Trophoblast cell (in vitro differentiated cells and primary cell): ENCODE data around the gene CCDC57.
"Not testable (repeated sequence)": the region's sequence is repeated elsewhere in the genome, so short reads cannot be mapped to it uniquely, and the experiment has no call there.

ENCODE experiments used
- DNase-seq, 2 donors: peaks; one replicate each; pipeline ENCODE4 v3.0.0-alpha.2; 2016
- H2AFZ ChIP-seq: 2 replicates; pipeline ENCODE4 v1.6.1; 2013; ENCODE audit warnings: low read length, moderate library complexity, mild to moderate bottlenecking; ENCODE audit not compliant: insufficient read depth, poor library complexity
- H2AK5ac ChIP-seq: 2 replicates; pipeline ENCODE4 v1.6.1; 2013; ENCODE audit warnings: mild to moderate bottlenecking, low read length
- H2BK120ac ChIP-seq: 2 replicates; pipeline ENCODE4 v1.6.1; 2013; ENCODE audit warnings: low read length, mild to moderate bottlenecking, moderate library complexity; ENCODE audit not compliant: insufficient read depth, poor library complexity
- H2BK12ac ChIP-seq: 2 replicates; pipeline ENCODE4 v1.6.1; 2013; ENCODE audit warnings: mild to moderate bottlenecking, low read length, moderate library complexity
- H2BK5ac ChIP-seq: 2 replicates; pipeline ENCODE4 v1.6.1; 2013; ENCODE audit warnings: low read length, low read depth, moderate library complexity, mild to moderate bottlenecking; ENCODE audit not compliant: poor library complexity
- H3K14ac ChIP-seq: 2 replicates; pipeline ENCODE4 v1.6.1; 2013; ENCODE audit warnings: mild to moderate bottlenecking, low read length
- H3K18ac ChIP-seq: 2 replicates; pipeline ENCODE4 v1.6.1; 2013; ENCODE audit warnings: mild to moderate bottlenecking, low read length
- H3K23ac ChIP-seq: 2 replicates; pipeline ENCODE4 v1.6.1; 2013; ENCODE audit warnings: low read length
- H3K27ac ChIP-seq: 2 replicates; pipeline ENCODE4 v1.5.1; 2013; ENCODE audit warnings: low read depth, mild to moderate bottlenecking, inconsistent platforms, low read length, moderate library complexity
- H3K27me3 ChIP-seq: 2 replicates; pipeline ENCODE4 v1.6.1; 2013; ENCODE audit warnings: inconsistent platforms, mild to moderate bottlenecking, low read length, moderate library complexity; ENCODE audit not compliant: insufficient read depth
- H3K36me3 ChIP-seq, 2 experiments: 1 replicate in 1 of 2; 2 replicates in 1 of 2; pipeline ENCODE4 v1.6.1; 2013; ENCODE audit warnings: low read length in 2 of 2, mild to moderate bottlenecking in 2 of 2, moderate library complexity in 1 of 2; ENCODE audit not compliant: insufficient read depth in 2 of 2, control insufficient read depth in 1 of 2
- H3K4ac ChIP-seq: 2 replicates; pipeline ENCODE4 v1.6.1; 2013; ENCODE audit warnings: low read depth, mild to moderate bottlenecking, low read length, moderate library complexity
- H3K4me1 ChIP-seq, 2 experiments: 1 replicate in 1 of 2; 2 replicates in 1 of 2; pipeline ENCODE4 v1.6.1; 2013; ENCODE audit warnings: low read length in 2 of 2, mild to moderate bottlenecking in 2 of 2, moderate library complexity in 1 of 2; ENCODE audit not compliant: insufficient read depth in 2 of 2, control insufficient read depth in 1 of 2
- H3K4me2 ChIP-seq: 2 replicates; pipeline ENCODE4 v1.6.1; 2013; ENCODE audit warnings: inconsistent platforms, mild to moderate bottlenecking, low read length, moderate library complexity
- H3K4me3 ChIP-seq: 2 replicates; pipeline ENCODE4 v1.5.1; 2013; ENCODE audit warnings: mild to moderate bottlenecking, low read depth, low read length, inconsistent platforms
- H3K79me1 ChIP-seq: one replicate; pipeline ENCODE4 v1.6.1; 2013; ENCODE audit warnings: low read length
- H3K79me2 ChIP-seq: 2 replicates; pipeline ENCODE4 v1.6.1; 2013; ENCODE audit warnings: low read length, mild to moderate bottlenecking; ENCODE audit not compliant: control insufficient read depth, insufficient read depth, poor library complexity
- H3K9ac ChIP-seq: 2 replicates; pipeline ENCODE4 v1.6.1; 2013; ENCODE audit warnings: mild to moderate bottlenecking, low read length
- H3K9me3 ChIP-seq: 2 replicates; pipeline ENCODE4 v1.6.1; 2013; ENCODE audit warnings: low read depth, mild to moderate bottlenecking, control low read depth, inconsistent platforms, low read length; ENCODE audit not compliant: insufficient read depth
- H4K12ac ChIP-seq: 2 replicates; pipeline ENCODE4 v1.6.1; 2013; ENCODE audit warnings: low read depth, mild to moderate bottlenecking, low read length, moderate library complexity
- H4K8ac ChIP-seq: 2 replicates; pipeline ENCODE4 v1.6.1; 2013; ENCODE audit warnings: low read depth, mild to moderate bottlenecking, low read length, moderate library complexity
- H4K91ac ChIP-seq: one replicate; pipeline ENCODE4 v1.6.1; 2013; ENCODE audit warnings: low read depth, mild to moderate bottlenecking, low read length, moderate library complexity
- WGBS: extraction: QIAGEN DNeasy Blood & Tissue Kit; methylation state at CpG from one replicate; pipeline ENCODE4 v1.1.7; 2013; ENCODE audit warnings: missing lambda C conversion rate; ENCODE audit not compliant: insufficient read length, insufficient coverage; ENCODE audit errors: extremely low coverage; 5-methylcytosine and 5-hydroxymethylcytosine counted together

CCDC57 gene

GRCh38 chr17:82134101-82134500, 78.5 kb downstream of the CCDC57 start:
- H3K4ac ChIP-seq, result no peak overlapping the region
- H3K14ac ChIP-seq, result peak overlapping the region; percentile 67
- peaks cover 0 to 2% of the 10 kb centered on the region in 2 experiments for H3K36me3 ChIP-seq
- no peaks in the 10 kb centered on the region for H3K79me1 ChIP-seq
- no peaks in the 10 kb centered on the region for H3K79me2 ChIP-seq
- H2BK120ac ChIP-seq, result no peak overlapping the region
- H3K4me1 ChIP-seq, result peaks cover 0 to 2% of the 10 kb centered on the region in 2 experiments
- H3K4me2 ChIP-seq, result no peak overlapping the region
- no peak overlapping the region for H3K18ac ChIP-seq
- peak overlapping the region; percentile 87 for H2AK5ac ChIP-seq
- no peak overlapping the region for H3K9ac ChIP-seq
- no peak overlapping the region for H3K23ac ChIP-seq
- H2BK12ac ChIP-seq, result peak overlapping the region; percentile 69
- H2BK5ac ChIP-seq, result no peak overlapping the region
- no peak overlapping the region for H3K27ac ChIP-seq
- WGBS, result no CpG with 5 or more reads among the region's 11 CpGs
- no peak overlapping the region for H4K91ac ChIP-seq
- H3K27me3 ChIP-seq, result no peaks in the 10 kb centered on the region
- no peak overlapping the region for H4K12ac ChIP-seq
- H3K9me3 ChIP-seq, result no peaks in the 10 kb centered on the region
- no peak overlapping the region for H4K8ac ChIP-seq
- peak in 1 of 2 donors; percentile 59 for DNase-seq
- H2AFZ ChIP-seq, result no peak overlapping the region
- H3K4me3 ChIP-seq, result no peak overlapping the region

GRCh38 chr17:82133166-82133953, 79.3 kb downstream of the CCDC57 start:
- Histone ChIP-seq H4K8ac (peak overlapping the region; percentile 24), H2BK120ac (peak overlapping the region; percentile 46)
- H3K4me1 ChIP-seq, H3K27ac ChIP-seq, H3K4me2 ChIP-seq, H3K4ac ChIP-seq, H3K14ac ChIP-seq, H4K12ac ChIP-seq, H3K18ac ChIP-seq, H3K36me3 ChIP-seq, H4K91ac ChIP-seq, H3K4me3 ChIP-seq, H2AFZ ChIP-seq, H2BK5ac ChIP-seq, H3K23ac ChIP-seq, H3K79me1 ChIP-seq, H2AK5ac ChIP-seq, H3K9me3 ChIP-seq, H3K79me2 ChIP-seq, H3K9ac ChIP-seq, H2BK12ac ChIP-seq, H3K27me3 ChIP-seq: not testable (repeated sequence)
- no CpG with 5 or more reads among the region's 8 CpGs for WGBS
- DNase-seq, result peak; percentile 64 to 76

GRCh38 chr17:82129095-82129494, 83.5 kb downstream of the CCDC57 start:
- Histone ChIP-seq H2BK5ac (no peak overlapping the region), H3K9ac (no peak overlapping the region), H2BK12ac (no peak overlapping the region), H3K4ac (no peak overlapping the region), H4K8ac (no peak overlapping the region), H3K9me3 (no peaks in the 10 kb centered on the region), H4K91ac (no peak overlapping the region), H2AK5ac (no peak overlapping the region), H3K4me3 (no peak overlapping the region), H3K79me1 (no peaks in the 10 kb centered on the region), H3K79me2 (no peaks in the 10 kb centered on the region), H3K4me1 (peaks cover 0 to 2% of the 10 kb centered on the region in 2 experiments), H4K12ac (no peak overlapping the region), H3K27me3 (no peaks in the 10 kb centered on the region), H2AFZ (no peak overlapping the region), H3K23ac (no peak overlapping the region), H3K14ac (no peak overlapping the region), H3K36me3 (peaks cover 9 to 11% of the 10 kb centered on the region in 2 experiments), H2BK120ac (no peak overlapping the region), H3K4me2 (no peak overlapping the region), H3K27ac (no peak overlapping the region), H3K18ac (no peak overlapping the region)
- whole genome bisulfite sequencing, result no CpG with 5 or more reads among the region's 4 CpGs
- DNase-seq, result no peak

- Histone ChIP-seq H3K9ac (no peak overlapping the region), H4K91ac (no peak overlapping the region), H4K12ac (no peak overlapping the region), H2BK12ac (no peak overlapping the region), H3K23ac (no peak overlapping the region), H3K79me2 (no peaks in the 10 kb centered on the region), H2AK5ac (no peak overlapping the region), H3K79me1 (no peaks in the 10 kb centered on the region), H3K36me3 (peaks cover 9 to 11% of the 10 kb centered on the region in 2 experiments), H3K4me2 (no peak overlapping the region), H3K27ac (no peak overlapping the region), H2BK120ac (no peak overlapping the region), H3K4me1 (no peaks in the 10 kb centered on the region), H4K8ac (no peak overlapping the region), H3K14ac (no peak overlapping the region), H3K18ac (no peak overlapping the region), H2AFZ (no peak overlapping the region), H3K9me3 (no peaks in the 10 kb centered on the region), H3K4me3 (no peak overlapping the region), H3K27me3 (no peaks in the 10 kb centered on the region), H3K4ac (no peak overlapping the region), H2BK5ac (no peak overlapping the region)
- DNase-seq, result no peak
- WGBS, result no CpG with 5 or more reads among the region's 15 CpGs
Observed at GRCh38 chr17:82128287-82128686, 84.4 kb downstream of the CCDC57 start.
